ENCODE results near the gene IFRD1.

IFRD1 gene

DNA sequence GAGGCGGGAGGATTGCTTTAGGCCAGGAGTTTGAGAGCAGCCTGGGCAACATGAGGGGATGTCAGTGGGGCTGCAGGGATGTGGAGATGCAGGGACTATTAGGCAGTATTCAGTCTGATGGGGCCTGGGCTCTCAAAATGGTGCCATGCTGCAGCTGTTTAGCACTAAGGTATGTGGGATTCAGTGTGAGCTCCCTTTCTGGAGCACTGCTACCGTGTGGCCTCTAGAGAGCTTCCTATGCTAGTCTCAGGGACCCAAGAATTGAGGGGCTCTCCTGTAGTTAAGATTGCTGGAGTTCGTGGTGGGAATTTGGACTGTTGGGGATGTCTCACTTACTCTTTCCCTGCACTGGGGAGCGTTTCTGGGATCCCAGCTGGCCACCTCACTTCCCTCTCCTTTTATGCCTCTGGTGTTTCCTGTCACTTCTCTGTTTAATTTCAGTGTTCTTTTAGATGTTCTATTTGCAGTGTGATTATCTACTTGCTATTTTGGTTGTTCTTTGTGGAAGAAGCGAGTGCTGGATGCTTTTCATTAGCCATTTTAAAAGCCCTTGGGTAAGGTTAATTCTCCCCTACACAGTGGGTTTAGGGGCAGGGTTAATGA, 53.9 kb downstream of the IFRD1 start:
- no peak for DNase-seq (ENCODE audit: low read depth)
- TF ChIP-seq, protein P1, sequence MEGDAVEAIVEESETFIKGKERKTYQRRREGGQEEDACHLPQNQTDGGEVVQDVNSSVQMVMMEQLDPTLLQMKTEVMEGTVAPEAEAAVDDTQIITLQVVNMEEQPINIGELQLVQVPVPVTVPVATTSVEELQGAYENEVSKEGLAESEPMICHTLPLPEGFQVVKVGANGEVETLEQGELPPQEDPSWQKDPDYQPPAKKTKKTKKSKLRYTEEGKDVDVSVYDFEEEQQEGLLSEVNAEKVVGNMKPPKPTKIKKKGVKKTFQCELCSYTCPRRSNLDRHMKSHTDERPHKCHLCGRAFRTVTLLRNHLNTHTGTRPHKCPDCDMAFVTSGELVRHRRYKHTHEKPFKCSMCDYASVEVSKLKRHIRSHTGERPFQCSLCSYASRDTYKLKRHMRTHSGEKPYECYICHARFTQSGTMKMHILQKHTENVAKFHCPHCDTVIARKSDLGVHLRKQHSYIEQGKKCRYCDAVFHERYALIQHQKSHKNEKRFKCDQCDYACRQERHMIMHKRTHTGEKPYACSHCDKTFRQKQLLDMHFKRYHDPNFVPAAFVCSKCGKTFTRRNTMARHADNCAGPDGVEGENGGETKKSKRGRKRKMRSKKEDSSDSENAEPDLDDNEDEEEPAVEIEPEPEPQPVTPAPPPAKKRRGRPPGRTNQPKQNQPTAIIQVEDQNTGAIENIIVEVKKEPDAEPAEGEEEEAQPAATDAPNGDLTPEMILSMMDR (IDR thresholded peaks at IDR 0.05; ENCODE audit: low read depth, low read length, missing control alignments): no peak
- no peak overlapping the region for H3K4me3 ChIP-seq (ENCODE audit: low read depth, low read length)

DNA sequence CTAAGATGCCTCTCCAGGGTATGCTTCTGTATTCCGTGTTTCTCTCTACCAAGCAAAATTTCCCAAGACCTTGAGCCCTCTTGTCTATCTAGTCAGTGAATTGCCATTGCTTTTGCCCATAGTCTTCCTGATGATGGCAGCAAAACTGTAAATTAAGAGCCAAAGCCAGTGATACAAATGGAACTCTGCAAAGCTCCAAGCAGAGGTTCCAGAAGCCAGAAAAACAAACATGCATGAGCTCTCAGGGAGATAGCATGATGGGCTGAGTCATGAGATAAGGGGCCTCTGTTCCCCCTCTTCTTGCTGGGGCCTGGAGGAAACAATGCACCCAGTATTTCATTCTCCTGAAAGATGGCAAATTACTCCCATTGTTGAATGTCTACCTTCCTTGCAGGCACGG, 55.2 kb downstream of the IFRD1 start:
- DNase-seq (ENCODE audit: low read depth): no peak
- TF ChIP-seq, protein P1 (IDR thresholded peaks at IDR 0.05; ENCODE audit: low read depth, low read length, missing control alignments): no peak
- H3K4me3 ChIP-seq (ENCODE audit: low read depth, low read length): no peak overlapping the region

DNA sequence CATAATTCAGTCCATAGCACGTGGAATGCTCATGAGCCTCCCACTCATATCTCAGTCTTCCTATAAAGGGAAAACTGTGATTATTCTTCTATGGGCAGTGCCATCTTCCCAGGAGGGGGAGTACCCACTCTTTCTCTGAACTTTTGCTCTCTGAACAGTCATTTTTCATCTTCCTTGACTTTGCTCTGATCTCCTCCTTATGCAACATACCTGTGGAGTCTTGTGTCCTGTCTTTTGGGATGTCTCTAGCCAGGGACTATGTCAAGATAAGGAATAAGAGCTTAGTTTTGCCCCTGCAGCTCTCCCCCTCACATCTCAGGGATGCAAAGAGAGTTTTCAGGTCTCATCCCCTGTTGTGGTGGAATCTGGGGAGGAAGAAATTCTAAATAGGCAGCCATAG, 58.1 kb downstream of the IFRD1 start:
- TF ChIP-seq, protein P1 (IDR thresholded peaks at IDR 0.05; ENCODE audit: low read depth, low read length, missing control alignments): no peak
- H3K4me3 ChIP-seq (ENCODE audit: low read depth, low read length): no peak overlapping the region

DNA sequence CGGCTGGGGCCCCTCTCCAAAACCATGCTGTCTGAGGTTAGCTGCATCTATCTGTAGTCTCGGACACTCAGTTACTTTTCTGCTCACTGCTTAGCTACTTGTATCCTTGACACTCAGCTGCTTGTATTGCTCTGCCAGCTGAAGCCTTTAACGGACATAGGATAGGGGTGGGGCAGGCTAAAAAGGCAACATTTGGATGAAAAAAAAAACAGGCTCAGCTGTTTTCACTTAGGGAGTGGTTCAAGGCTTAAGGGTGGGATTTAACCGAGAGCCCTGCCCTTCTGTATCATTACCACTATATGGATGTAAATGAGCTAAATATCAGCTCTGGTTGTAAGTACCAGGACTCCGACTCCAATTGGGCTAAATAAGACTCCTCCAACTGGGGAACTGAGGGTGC, 59.1 kb downstream of the IFRD1 start:
- H3K4me3 ChIP-seq (ENCODE audit: low read depth, low read length): no peak overlapping the region
- DNase-seq (ENCODE audit: low read depth): no peak
- TF ChIP-seq, protein P1 (IDR thresholded peaks at IDR 0.05; ENCODE audit: low read depth, low read length, missing control alignments): no peak

More for the DNA sequence above, 58.1 kb downstream of the IFRD1 start:
- no peak for DNase-seq (ENCODE audit: low read depth)

DNA sequence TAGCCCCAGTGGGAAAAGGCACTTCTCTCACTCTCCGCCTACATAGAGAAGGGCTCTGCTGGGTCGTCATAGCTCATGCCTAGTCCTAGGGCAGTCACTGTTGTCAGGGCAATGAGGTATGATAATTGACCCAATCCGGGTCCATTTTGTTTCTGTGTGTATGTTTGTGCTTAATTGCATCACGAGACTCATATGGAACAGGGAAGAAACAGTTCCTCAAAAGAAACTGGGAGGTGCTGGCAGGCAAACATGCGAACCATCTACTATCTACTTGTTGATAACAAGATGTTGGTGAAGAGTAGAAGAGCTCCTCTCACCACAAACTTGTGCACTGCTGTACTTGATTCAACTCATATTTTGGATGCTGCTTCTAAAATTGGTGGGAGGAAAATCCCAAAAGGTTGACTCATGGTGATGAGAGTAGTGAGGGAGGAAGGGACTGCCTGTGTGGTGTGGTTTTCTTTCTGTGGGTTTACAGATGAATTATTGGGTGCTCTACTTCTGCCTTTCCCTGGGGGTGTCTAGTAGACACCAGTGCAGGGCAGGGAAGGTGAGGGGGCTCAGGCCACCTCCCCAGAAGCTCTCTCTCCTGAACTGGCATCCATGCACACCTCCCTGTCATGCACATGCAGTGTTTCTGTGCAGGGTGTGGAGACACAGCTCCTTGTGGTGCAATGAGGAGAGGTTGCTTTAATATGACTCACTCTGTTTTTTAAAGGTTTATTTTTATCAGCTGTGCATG, 59.9 kb downstream of the IFRD1 start:
- no peak overlapping the region for H3K4me3 ChIP-seq (ENCODE audit: low read depth, low read length)
- DNase-seq (ENCODE audit: low read depth): no peak
- TF ChIP-seq, protein P1 (IDR thresholded peaks at IDR 0.05; ENCODE audit: low read depth, low read length, missing control alignments): no peak

DNA sequence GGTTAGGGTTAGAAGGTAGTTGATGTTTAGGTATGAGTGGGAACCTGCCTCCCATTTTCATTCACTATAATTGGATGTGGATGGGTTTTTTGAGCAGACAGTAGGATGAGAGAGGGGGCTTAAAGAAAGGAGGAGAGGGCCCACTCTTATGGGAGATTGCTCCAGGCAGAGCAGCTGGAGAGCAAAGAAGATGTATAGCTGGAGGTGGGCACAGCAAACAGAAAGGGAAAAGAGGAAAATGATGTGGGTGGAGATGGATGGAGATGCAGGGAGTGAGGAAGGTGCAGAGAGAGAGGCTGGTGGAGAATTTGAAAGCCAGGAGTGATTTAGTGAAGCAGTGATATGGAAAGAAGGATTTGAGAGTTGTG, 60.5 kb downstream of the IFRD1 start:
- no peak for DNase-seq (ENCODE audit: low read depth)
- H3K4me3 ChIP-seq (ENCODE audit: low read depth, low read length): no peak overlapping the region
- TF ChIP-seq, protein P1 (IDR thresholded peaks at IDR 0.05; ENCODE audit: low read depth, low read length, missing control alignments): no peak
